Thyroid gland (tissue), 4 donors: Measurements from ENCODE around the gene USP17L13. TPM values are rescaled to one million over a fixed set of nuclear protein-coding genes. Genes with fewer than 3 reads are reported as not detected.
"Not testable (repeated sequence)": the region's sequence is repeated elsewhere in the genome, so short reads cannot be mapped to it uniquely, and the experiment has no call there.

ENCODE experiments used
- DNase-seq, 2 donors: peaks; one replicate each; pipeline ENCODE4 v3.0.0-alpha.2; 2019
- H3K27ac ChIP-seq, 3 donors: fragments of 200-600 bp; sonication (generic); 1 replicate in 2 of 3; 2 replicates in 1 of 3; pipeline ENCODE4 v1.5.1; 2016 to 2019; ENCODE audit warnings: mild to moderate bottlenecking in 1 of 3, moderate library complexity in 1 of 3
- H3K27me3 ChIP-seq: fragments of 200-600 bp; sonication (generic); one replicate; pipeline ENCODE4 v1.5.1; 2019
- H3K36me3 ChIP-seq, 2 donors: fragments of 200-600 bp; sonication (generic); one replicate each; pipeline ENCODE4 v1.5.1; 2016 to 2019
- H3K4me1 ChIP-seq, 2 donors: fragments of 200-600 bp; sonication (generic); one replicate each; pipeline ENCODE4 v1.5.1; 2017 to 2019
- H3K4me3 ChIP-seq, 3 donors: fragments of 200-600 bp; sonication (generic); replicated peaks in 1 of 3; 1 replicate in 2 of 3; 2 replicates in 1 of 3; pipeline ENCODE4 v1.5.1; 2016; ENCODE audit warnings: mild to moderate bottlenecking in 1 of 3
- H3K9me3 ChIP-seq: fragments of 200-600 bp; sonication (generic); one replicate; pipeline ENCODE4 v1.5.1; 2017
- WGBS, 2 donors: methylation state at CpG; one replicate each; pipeline ENCODE4 v1.1.5; 2017; 5-methylcytosine and 5-hydroxymethylcytosine counted together
- intact Hi-C: fragments of 100-400 bp; cut with DNase I; formaldehyde crosslinking; loops from one replicate; pipeline ENCODE4 v1.15.1; 2023
- total RNA-seq, 4 donors: library from RNA; depleted of rRNA; stranded (reverse); fragments of >200 nt; gene quantifications; one replicate each; pipeline ENCODE4 v1.2.3, GENCODE V29; 2016

The USP17L13 gene
- total RNA-seq, 4 donors from 2014 or later = not detected

DNA sequence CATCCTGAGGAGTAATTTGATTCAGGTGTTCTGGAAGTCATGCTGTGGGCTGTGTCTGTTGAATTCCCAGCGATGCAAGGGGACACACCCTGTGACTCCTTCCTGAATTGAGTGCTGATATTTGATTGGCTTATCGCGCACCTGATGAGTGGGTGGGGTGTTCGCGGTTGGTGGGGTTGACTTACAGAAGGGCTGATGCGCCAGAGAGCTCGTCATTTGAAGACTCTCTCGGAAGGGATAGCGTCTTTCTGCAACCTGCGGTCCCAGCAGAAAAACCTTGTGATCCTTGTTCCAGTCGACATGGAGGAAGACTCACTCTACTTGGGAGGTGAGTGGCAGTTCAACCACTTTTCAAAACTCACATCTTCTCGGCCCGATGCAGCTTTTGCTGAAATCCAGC, 37.9 kb downstream of the USP17L13 start, which contains the start of gene USP17L21:
Gene USP17L21 (plus strand): TSS at position 301 of the 400 bp plus-strand sequence. CDS start 0 bp downstream, at position 301.
- DNase-seq, intact Hi-C loops, H3K36me3 ChIP-seq, H3K4me3 ChIP-seq, H3K27ac ChIP-seq, H3K9me3 ChIP-seq, H3K27me3 ChIP-seq, H3K4me1 ChIP-seq: not testable (repeated sequence)
- WGBS, 2 donors = no CpG with 5 or more reads among the region's 13 CpGs

DNA sequence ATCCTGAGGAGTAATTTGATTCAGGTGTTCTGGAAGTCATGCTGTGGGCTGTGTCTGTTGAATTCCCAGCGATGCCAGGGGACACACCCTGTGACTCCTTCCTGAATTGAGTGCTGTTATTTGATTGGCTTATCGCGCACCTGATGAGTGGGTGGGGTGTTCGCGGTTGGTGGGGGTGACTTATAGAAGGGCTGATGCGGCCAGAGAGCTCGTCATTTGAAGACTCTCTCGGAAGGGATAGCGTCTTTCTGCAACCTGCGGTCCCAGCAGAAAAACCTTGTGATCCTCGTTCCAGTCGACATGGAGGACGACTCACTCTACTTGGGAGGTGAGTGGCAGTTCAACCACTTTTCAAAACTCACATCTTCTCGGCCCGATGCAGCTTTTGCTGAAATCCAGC, 42.6 kb downstream of the USP17L13 start, which contains the start of gene USP17L22:
Gene USP17L22 (plus strand): TSS at position 301 of the 400 bp plus-strand sequence. CDS start 0 bp downstream, at position 301.
- DNase-seq, H3K4me1 ChIP-seq, intact Hi-C loops, H3K27ac ChIP-seq, H3K27me3 ChIP-seq, H3K9me3 ChIP-seq, H3K36me3 ChIP-seq, H3K4me3 ChIP-seq: not testable (repeated sequence)
- WGBS, 2 donors = no CpG with 5 or more reads among the region's 15 CpGs

DNA sequence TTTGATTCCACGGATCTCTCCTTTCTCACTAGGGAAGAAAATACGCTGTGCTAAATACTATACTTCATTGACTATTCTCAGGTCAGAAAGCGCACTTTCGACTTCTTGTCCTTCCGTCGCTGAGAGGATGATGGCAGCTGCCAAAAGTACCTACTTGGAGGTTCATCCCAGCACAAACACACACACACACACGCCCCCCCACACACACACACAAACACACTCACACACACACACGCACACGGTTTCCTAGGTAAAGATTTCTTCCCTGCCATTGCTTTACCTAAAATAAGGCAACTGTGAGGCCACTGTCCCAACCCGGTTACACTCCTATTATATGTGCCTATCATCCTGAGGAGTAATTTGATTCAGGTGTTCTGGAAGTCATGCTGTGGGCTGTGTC, 47.0 kb downstream of the USP17L13 start:
- H3K36me3 ChIP-seq, H3K27ac ChIP-seq, H3K27me3 ChIP-seq, H3K4me3 ChIP-seq, H3K4me1 ChIP-seq, intact Hi-C loops, H3K9me3 ChIP-seq: not testable (repeated sequence)
- WGBS, 2 donors = 90 to 93% methylated on average over 8 of the region's 10 CpGs
- DNase-seq = peak; percentile 8 to 41

Other genes with a start within 250 kb of the USP17L13 start
- gene FAM90A26, start 54.5 kb upstream of the USP17L13 start, total RNA-seq = not detected
- gene USP17L10, start 14.2 kb upstream of the USP17L13 start, total RNA-seq = not detected
- not detected for gene USP17L11, start 9.5 kb upstream of the USP17L13 start, total RNA-seq
- not detected for gene USP17L12, start 4.7 kb upstream of the USP17L13 start, total RNA-seq
- not detected for gene USP17L15, start 9.5 kb downstream of the USP17L13 start, total RNA-seq
- not detected for gene USP17L17, start 19.0 kb downstream of the USP17L13 start, total RNA-seq
- gene USP17L18, start 23.7 kb downstream of the USP17L13 start, total RNA-seq = not detected
- not detected for gene USP17L19, start 28.5 kb downstream of the USP17L13 start, total RNA-seq
- not detected for gene USP17L20, start 33.2 kb downstream of the USP17L13 start, total RNA-seq
- not detected for gene USP17L21, start 38.0 kb downstream of the USP17L13 start, total RNA-seq
- not detected for gene USP17L22, start 42.7 kb downstream of the USP17L13 start, total RNA-seq
- gene USP17L24, start 100.3 kb downstream of the USP17L13 start, total RNA-seq = not detected
- gene USP17L25, start 105.0 kb downstream of the USP17L13 start, total RNA-seq = not detected
- gene USP17L26, start 109.8 kb downstream of the USP17L13 start, total RNA-seq = not detected
- gene USP17L5, start 114.5 kb downstream of the USP17L13 start, total RNA-seq = not detected
- gene USP17L27, start 119.3 kb downstream of the USP17L13 start, total RNA-seq = not detected
- gene USP17L28, start 124.0 kb downstream of the USP17L13 start, total RNA-seq = not detected
- gene USP17L29, start 128.7 kb downstream of the USP17L13 start, total RNA-seq = not detected
- not detected for gene USP17L30, start 138.2 kb downstream of the USP17L13 start, total RNA-seq
- not detected for gene DEFB131A, start 219.5 kb downstream of the USP17L13 start, total RNA-seq